ENCODE data around the gene CASZ1.

- no peak for TF ChIP-seq CTCF (conservative IDR thresholded peaks at IDR 0.05 in 1 of 2, IDR thresholded peaks at IDR 0.05 in 1 of 2; ENCODE audit: low read depth in 1 of 2, low read length in 2 of 2)
- TF ChIP-seq EZH2 (IDR thresholded peaks at IDR 0.05; ENCODE audit: low read length, missing control alignments), result no peak
Observed at GRCh38 chr1:10651793-10652192, 144.7 kb downstream of the CASZ1 start.
